MM.1S (cell line): ENCODE measurements around the gene NPHP1.
"Not testable (repeated sequence)": the region's sequence is repeated elsewhere in the genome, so short reads cannot be mapped to it uniquely, and the experiment has no call there.

Experiments used
- DNase-seq: peaks from one replicate; pipeline ENCODE4 v3.0.0-alpha.2; 2015
- H2AFZ ChIP-seq: fragments of 300-600 bp; sonication (generic); 2 replicates; pipeline ENCODE4 v1.6.0; 2016; ENCODE audit warnings: antibody characterized with exemption, low read length
- H3F3A ChIP-seq: fragments of 300-600 bp; sonication (generic); 2 replicates; pipeline ENCODE4 v1.6.1; 2016; ENCODE audit warnings: mild to moderate bottlenecking, antibody characterized with exemption, low read length, moderate library complexity, mixed read lengths; ENCODE audit not compliant: insufficient read depth
- H3K27ac ChIP-seq: fragments of 300-600 bp; sonication (generic); 2 replicates; pipeline ENCODE4 v1.5.1; 2016; ENCODE audit warnings: mild to moderate bottlenecking, low read length
- H3K27me3 ChIP-seq: fragments of 300-600 bp; sonication (generic); replicated peaks from 2 replicates; pipeline ENCODE4 v1.6.0; 2016; ENCODE audit warnings: low read length; ENCODE audit not compliant: insufficient read depth
- H3K36me3 ChIP-seq: fragments of 300-600 bp; sonication (generic); replicated peaks from 2 replicates; pipeline ENCODE4 v1.6.1; 2016; ENCODE audit warnings: mild to moderate bottlenecking, low read length, mixed read lengths; ENCODE audit not compliant: insufficient read depth
- H3K4me1 ChIP-seq: fragments of 300-600 bp; sonication (generic); 2 replicates; pipeline ENCODE4 v1.6.1; 2016; ENCODE audit warnings: low read length, mixed read lengths
- H3K4me2 ChIP-seq: fragments of 300-600 bp; sonication (generic); 2 replicates; pipeline ENCODE4 v1.6.0; 2016; ENCODE audit warnings: low read depth, low read length
- H3K4me3 ChIP-seq: fragments of 300-600 bp; sonication (generic); 2 replicates; pipeline ENCODE4 v1.5.1; 2016; ENCODE audit warnings: low read length, mixed read lengths
- H3K79me2 ChIP-seq: fragments of 300-600 bp; sonication (generic); 2 replicates; pipeline ENCODE4 v1.6.1; 2016; ENCODE audit warnings: mixed run types, low read length, mixed read lengths
- H3K9ac ChIP-seq: fragments of 300-600 bp; sonication (generic); 2 replicates; pipeline ENCODE4 v1.6.1; 2016; ENCODE audit warnings: low read length, mixed read lengths
- H3K9me2 ChIP-seq: fragments of 300-600 bp; sonication (generic); replicated peaks from 2 replicates; pipeline ENCODE4 v1.6.1; 2016; ENCODE audit warnings: mild to moderate bottlenecking, low read length, mixed read lengths; ENCODE audit not compliant: insufficient read depth
- H3K9me3 ChIP-seq: fragments of 300-600 bp; sonication (generic); replicated peaks from 2 replicates; pipeline ENCODE4 v1.6.1; 2016; ENCODE audit warnings: mild to moderate bottlenecking, low read length, mixed read lengths; ENCODE audit not compliant: insufficient read depth
- H4K20me1 ChIP-seq: fragments of 300-600 bp; sonication (generic); 2 replicates; pipeline ENCODE4 v1.6.1; 2016; ENCODE audit warnings: mild to moderate bottlenecking, low read length, moderate library complexity, mixed read lengths; ENCODE audit not compliant: insufficient read depth
- EZH2 ChIP-seq: fragments of 300-600 bp; sonication (generic); optimal IDR thresholded peaks from 2 replicates; pipeline ENCODE3; 2017; ENCODE audit warnings: low read depth, mild to moderate bottlenecking, antibody characterized with exemption, low read length, mixed read lengths
- EZH2phosphoT487 ChIP-seq: fragments of 300-600 bp; sonication (generic); IDR thresholded peaks from 2 replicates; pipeline ENCODE4 v1.6.1; 2018; ENCODE audit warnings: antibody characterized with exemption, low read length
- TF ChIP-seq, protein P1 (sequence below): fragments of 300-600 bp; sonication (generic); IDR thresholded peaks from 2 replicates; pipeline ENCODE4 v1.5.1; 2016; ENCODE audit warnings: antibody characterized with exemption, low read length, mixed read lengths

Gene NPHP1

DNA sequence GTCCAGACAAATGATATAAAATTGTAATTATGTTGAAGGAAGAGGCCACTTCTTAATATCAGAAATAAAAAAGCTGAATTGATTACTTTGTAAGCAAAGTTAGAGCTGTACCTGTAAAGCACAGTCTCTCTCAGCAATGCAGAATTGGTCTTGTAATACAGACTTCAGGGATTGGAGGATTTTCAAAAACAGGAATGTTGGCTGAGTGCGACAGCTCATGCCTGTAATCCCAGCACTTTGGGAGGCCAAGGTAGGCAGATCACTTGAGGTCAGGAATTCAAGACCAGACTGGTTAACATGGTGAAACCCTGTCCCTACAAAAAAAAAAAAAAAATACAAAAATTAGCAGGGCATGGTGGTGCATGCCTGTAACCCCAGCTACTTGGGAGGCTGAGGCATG, 17.8 kb upstream of the NPHP1 start:
- not testable (repeated sequence) for H3K9ac ChIP-seq, H3K4me2 ChIP-seq, H4K20me1 ChIP-seq, H2AFZ ChIP-seq, H3K27ac ChIP-seq, H3F3A ChIP-seq, H3K36me3 ChIP-seq, H3K79me2 ChIP-seq, DNase-seq, H3K9me2 ChIP-seq, H3K9me3 ChIP-seq, H3K4me3 ChIP-seq, H3K27me3 ChIP-seq
- peaks cover 15% of the 10 kb centered on the region for H3K4me1 ChIP-seq

DNA sequence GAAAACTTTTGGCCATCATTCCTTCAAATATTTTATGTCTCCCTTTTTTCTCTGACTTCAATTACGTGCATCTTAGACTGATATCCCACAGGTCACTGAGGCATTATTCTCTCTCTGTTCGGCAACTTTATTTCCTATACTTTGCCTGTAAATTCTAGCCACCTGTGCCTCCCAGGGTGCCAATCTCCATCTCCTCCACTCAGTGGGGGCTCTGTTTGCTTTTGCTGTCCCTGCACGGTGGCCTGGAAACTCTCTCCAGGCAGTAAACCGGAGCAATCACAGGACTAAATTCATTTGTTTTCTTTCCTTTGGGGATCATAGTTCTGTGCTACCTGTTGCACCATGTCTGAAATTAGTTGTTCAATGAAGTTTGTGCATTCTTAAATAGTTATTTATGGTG, 17.1 kb upstream of the NPHP1 start:
- no peak overlapping the region for H2AFZ ChIP-seq
- H3K27ac ChIP-seq: no peak overlapping the region

DNA sequence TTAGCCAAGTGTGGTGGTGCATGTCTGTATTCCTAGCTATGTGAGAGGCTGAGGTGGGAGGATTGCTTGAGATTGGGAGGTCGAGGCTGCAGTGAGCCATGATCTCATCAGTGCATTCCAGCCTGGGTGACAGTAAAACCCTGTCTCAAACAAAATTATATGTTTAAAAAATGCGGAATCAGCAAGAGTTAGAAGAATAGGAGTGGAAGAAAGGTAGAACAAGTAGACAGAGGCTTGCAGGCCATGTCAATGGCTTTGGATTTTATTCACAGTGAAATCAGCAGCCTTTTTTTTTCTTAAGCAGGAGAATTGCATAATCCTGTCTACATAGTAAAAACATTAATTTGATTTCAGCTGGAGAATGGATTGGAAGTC, 15.4 kb upstream of the NPHP1 start:
- H3K4me1 ChIP-seq: peaks cover 35% of the 10 kb centered on the region
- H3K36me3 ChIP-seq: no peaks in the 10 kb centered on the region
- H3K9me2 ChIP-seq: no peaks in the 10 kb centered on the region
- H2AFZ ChIP-seq: no peak overlapping the region
- no peak overlapping the region for H3K9ac ChIP-seq
- no peak overlapping the region for H3K4me3 ChIP-seq
- no peak overlapping the region for H3K27ac ChIP-seq
- no peak overlapping the region; the same call in 1 of the 2 replicates for H3K4me2 ChIP-seq
- H4K20me1 ChIP-seq: no peaks in the 10 kb centered on the region
- no peak for TF ChIP-seq EZH2
- TF ChIP-seq, protein P1, sequence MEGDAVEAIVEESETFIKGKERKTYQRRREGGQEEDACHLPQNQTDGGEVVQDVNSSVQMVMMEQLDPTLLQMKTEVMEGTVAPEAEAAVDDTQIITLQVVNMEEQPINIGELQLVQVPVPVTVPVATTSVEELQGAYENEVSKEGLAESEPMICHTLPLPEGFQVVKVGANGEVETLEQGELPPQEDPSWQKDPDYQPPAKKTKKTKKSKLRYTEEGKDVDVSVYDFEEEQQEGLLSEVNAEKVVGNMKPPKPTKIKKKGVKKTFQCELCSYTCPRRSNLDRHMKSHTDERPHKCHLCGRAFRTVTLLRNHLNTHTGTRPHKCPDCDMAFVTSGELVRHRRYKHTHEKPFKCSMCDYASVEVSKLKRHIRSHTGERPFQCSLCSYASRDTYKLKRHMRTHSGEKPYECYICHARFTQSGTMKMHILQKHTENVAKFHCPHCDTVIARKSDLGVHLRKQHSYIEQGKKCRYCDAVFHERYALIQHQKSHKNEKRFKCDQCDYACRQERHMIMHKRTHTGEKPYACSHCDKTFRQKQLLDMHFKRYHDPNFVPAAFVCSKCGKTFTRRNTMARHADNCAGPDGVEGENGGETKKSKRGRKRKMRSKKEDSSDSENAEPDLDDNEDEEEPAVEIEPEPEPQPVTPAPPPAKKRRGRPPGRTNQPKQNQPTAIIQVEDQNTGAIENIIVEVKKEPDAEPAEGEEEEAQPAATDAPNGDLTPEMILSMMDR: no peak
- no peak for TF ChIP-seq EZH2phosphoT487
- H3F3A ChIP-seq: peaks cover 15% of the 10 kb centered on the region
- no peak for DNase-seq
- no peaks in the 10 kb centered on the region for H3K27me3 ChIP-seq
- no peaks in the 10 kb centered on the region for H3K9me3 ChIP-seq
- no peaks in the 10 kb centered on the region for H3K79me2 ChIP-seq

More for the DNA sequence above, 17.1 kb upstream of the NPHP1 start:
- Histone ChIP-seq H3K36me3 (no peaks in the 10 kb centered on the region), H3K79me2 (no peaks in the 10 kb centered on the region), H3K9ac (no peak overlapping the region), H3K9me2 (no peaks in the 10 kb centered on the region), H4K20me1 (no peaks in the 10 kb centered on the region), H3K4me1 (peaks cover 18% of the 10 kb centered on the region), H3K9me3 (no peaks in the 10 kb centered on the region), H3F3A (0 out of 2 replicates have a peak, but pooled peaks cover 5% of the 10 kb centered on the region), H3K27me3 (no peaks in the 10 kb centered on the region), H3K4me3 (no peak overlapping the region), H3K4me2 (no peak overlapping the region)
- TF ChIP-seq, protein P1: no peak
- TF ChIP-seq EZH2phosphoT487: no peak
- no peak for TF ChIP-seq EZH2
- DNase-seq: no peak

DNA sequence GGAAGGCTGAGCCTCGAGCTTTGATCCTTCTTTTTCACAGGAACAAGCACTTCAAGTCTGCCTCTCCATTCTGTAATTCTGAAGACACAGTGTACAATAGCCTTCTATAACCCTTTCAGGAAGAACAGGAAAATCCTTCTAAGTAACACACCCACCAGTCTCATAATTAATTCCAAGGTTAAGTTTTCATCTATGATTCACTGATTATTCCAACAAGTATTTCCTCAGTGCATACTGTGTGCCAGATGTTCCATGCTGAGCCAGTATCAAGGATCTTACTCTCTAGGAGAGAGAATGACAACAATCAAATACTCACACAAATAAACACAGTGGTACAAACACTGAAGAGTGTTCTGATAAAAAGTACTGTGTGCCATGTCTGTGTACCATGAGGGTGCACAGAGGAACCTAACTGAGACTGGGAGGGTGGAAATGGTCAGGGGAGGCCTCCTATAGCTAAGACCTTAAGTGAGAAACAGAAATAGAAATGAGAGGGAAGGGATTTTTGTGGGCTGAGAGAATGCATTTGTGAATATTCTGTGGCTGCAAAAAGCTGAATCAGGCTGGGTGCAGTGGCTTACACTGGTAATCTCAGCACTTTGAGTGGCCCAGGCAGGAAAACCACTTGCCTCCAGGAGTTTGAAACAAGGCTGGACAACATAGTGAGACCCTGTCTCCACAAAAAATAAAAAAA, 14.8 kb upstream of the NPHP1 start:
- Histone ChIP-seq H3K9ac (no peak overlapping the region), H3K36me3 (no peaks in the 10 kb centered on the region), H3K9me3 (no peaks in the 10 kb centered on the region), H2AFZ (no peak overlapping the region), H3K27me3 (no peaks in the 10 kb centered on the region), H3K9me2 (no peaks in the 10 kb centered on the region), H3K4me2 (peak overlapping the region; percentile 18; the same call in 1 of the 2 replicates), H3K27ac (no peak overlapping the region), H3K4me1 (peaks cover 41% of the 10 kb centered on the region), H3K4me3 (no peak overlapping the region), H3F3A (peaks cover 17% of the 10 kb centered on the region), H3K79me2 (no peaks in the 10 kb centered on the region), H4K20me1 (no peaks in the 10 kb centered on the region)
- DNase-seq: peak; percentile 36
- TF ChIP-seq EZH2phosphoT487 (no peak), EZH2 (no peak)
- TF ChIP-seq, protein P1: no peak

DNA sequence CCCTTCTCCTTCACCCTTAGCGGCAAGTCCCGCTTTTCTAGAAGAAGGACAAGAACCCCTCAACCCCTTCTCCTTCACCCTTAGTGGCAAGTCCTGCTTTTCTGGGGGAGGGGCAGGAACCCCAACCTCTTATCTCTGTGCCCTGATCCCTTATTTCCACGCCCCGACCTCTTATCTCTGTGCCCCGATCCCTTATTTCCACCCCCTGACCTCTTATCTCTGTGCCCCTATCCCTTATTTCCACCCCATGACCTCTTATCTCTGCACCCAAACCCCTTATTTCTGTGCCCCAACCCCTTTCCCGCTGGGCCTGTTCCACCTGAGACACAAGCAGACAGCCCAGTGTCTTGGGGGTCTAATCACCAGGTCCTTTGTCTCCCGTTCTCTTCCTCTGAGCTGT, 14.1 kb upstream of the NPHP1 start:
- H3K9me2 ChIP-seq, H3K4me3 ChIP-seq, H3K9me3 ChIP-seq, H3K79me2 ChIP-seq, H2AFZ ChIP-seq, H3K4me2 ChIP-seq, H3K9ac ChIP-seq, H3K36me3 ChIP-seq, H3K27ac ChIP-seq, DNase-seq, H3K27me3 ChIP-seq, H4K20me1 ChIP-seq: not testable (repeated sequence)
- Histone ChIP-seq H3F3A (peaks cover 17% of the 10 kb centered on the region), H3K4me1 (peaks cover 44% of the 10 kb centered on the region)
